Nephron (organoid): ENCODE measurements around the gene SUSD1.
A peak's percentile ranks its signal among the peaks of the same experiment; 100 is the strongest.
"Not testable (repeated sequence)": the region's sequence is repeated elsewhere in the genome, so short reads cannot be mapped to it uniquely, and the experiment has no call there.

Experiments
- H3K27ac Mint-ChIP-seq, 3 experiments: 2 replicates each; pipeline ENCODE4 v1.8.0; 2020; ENCODE audit warnings: mixed read lengths in 3 of 3, mild to moderate bottlenecking in 2 of 3, moderate library complexity in 1 of 3
- H3K27me3 Mint-ChIP-seq: 2 replicates; pipeline ENCODE4 v1.8.0; 2021; ENCODE audit warnings: low read depth, mild to moderate bottlenecking, moderate library complexity, mixed read lengths
- H3K36me3 Mint-ChIP-seq: 2 replicates; pipeline ENCODE4 v1.8.0; 2020; ENCODE audit warnings: low read depth, mixed read lengths
- H3K4me1 Mint-ChIP-seq: 2 replicates; pipeline ENCODE4 v1.8.0; 2020; ENCODE audit warnings: mixed read lengths
- H3K4me3 Mint-ChIP-seq, 3 experiments: 2 replicates each; pipeline ENCODE4 v1.8.0; 2020; ENCODE audit warnings: mild to moderate bottlenecking in 3 of 3, mixed read lengths in 3 of 3, moderate library complexity in 2 of 3
- H3K9me3 Mint-ChIP-seq: 2 replicates; pipeline ENCODE4 v1.8.0; 2020; ENCODE audit warnings: mixed read lengths
- TF ChIP-seq, protein P1 (sequence below), 3 experiments: fragments of 200-600 bp; sonication (generic); IDR thresholded peaks; one replicate each; pipeline ENCODE4 v1.5.0; 2021; ENCODE audit warnings: antibody characterized with exemption in 3 of 3; ENCODE audit not compliant: unreplicated experiment in 3 of 3

Gene SUSD1

DNA sequence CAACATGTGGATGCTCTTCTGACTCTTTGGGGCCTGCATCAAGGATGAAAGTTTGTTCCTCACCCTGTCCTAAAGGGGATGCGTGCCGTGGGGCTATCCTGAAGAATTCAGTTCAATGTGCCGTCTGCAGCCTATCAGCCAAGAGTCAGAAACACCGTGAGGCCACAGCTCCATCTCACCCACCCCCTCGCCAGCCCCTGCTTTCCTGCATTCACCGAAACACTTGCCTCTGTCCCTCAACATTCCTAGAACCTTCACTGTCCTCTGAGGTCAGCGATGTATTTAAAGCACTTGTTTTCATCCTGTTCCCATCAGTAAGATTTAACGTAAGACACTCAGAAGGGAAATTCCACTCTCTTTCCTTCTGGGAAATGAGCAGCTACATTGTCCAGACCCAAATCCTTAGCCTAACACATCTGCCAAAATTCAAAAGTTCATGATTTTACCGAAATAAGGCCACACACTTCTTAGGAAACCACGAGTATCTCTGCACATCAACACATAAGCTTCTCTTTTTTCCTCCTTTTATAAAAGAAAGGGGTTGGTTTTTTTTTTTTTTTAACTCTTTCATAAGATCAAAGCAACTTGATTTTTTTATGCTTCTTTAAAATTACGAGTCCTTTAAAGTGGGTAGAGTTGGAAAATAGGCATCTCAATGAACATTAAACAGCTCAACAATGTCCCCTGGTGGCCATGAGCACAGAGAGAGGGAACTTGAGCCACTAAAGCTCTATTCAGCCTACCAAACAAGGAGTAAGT lies 100.7 kb downstream of the SUSD1 start:
- H3K4me3 Mint-ChIP-seq: peak overlapping the region in 2 of 3 experiments; percentile 13 to 66
- H3K4me1 Mint-ChIP-seq: peaks cover 12% of the 10 kb centered on the region
- H3K27ac Mint-ChIP-seq: peak overlapping the region; percentile 84 to 89 (median 87)
- TF ChIP-seq, protein P1, sequence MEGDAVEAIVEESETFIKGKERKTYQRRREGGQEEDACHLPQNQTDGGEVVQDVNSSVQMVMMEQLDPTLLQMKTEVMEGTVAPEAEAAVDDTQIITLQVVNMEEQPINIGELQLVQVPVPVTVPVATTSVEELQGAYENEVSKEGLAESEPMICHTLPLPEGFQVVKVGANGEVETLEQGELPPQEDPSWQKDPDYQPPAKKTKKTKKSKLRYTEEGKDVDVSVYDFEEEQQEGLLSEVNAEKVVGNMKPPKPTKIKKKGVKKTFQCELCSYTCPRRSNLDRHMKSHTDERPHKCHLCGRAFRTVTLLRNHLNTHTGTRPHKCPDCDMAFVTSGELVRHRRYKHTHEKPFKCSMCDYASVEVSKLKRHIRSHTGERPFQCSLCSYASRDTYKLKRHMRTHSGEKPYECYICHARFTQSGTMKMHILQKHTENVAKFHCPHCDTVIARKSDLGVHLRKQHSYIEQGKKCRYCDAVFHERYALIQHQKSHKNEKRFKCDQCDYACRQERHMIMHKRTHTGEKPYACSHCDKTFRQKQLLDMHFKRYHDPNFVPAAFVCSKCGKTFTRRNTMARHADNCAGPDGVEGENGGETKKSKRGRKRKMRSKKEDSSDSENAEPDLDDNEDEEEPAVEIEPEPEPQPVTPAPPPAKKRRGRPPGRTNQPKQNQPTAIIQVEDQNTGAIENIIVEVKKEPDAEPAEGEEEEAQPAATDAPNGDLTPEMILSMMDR (IDR thresholded peaks at IDR 0.05; ENCODE audit: unreplicated experiment in 3 of 3): peak; percentile 87 to 97 (median 91)
- H3K27me3 Mint-ChIP-seq: no peaks in the 10 kb centered on the region
- no peaks in the 10 kb centered on the region for H3K9me3 Mint-ChIP-seq
- peaks cover 13% of the 10 kb centered on the region for H3K36me3 Mint-ChIP-seq

DNA sequence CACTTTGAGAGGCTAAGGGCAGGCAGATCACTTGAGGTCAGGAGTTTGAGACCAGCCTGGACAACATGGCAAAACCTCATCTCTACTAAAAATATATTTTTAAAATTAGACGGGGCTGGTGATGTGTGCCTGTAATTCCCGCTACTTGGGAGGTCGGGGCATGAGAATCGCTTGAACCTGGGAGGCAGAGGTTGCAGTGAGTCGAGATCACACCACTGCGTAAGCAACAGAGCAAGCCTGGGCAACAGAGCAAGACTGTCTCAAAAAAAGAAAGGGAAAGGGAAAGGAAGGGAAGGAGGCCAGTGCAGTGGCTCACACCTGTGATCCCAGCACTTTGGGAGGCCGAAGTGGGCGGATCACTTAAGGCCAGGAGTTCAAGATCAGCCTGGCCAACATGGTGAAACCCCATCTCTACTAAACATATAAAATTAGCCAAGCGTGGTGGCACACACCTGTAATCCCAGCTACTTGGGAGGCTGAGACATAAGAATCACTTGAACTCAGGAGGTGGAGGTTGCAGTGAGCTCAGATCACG lies 101.4 kb downstream of the SUSD1 start:
- not testable (repeated sequence) for H3K27me3 Mint-ChIP-seq, H3K9me3 Mint-ChIP-seq, H3K4me3 Mint-ChIP-seq
- Mint-ChIP-seq H3K27ac (peak overlapping the region in 2 of 3 experiments; percentile 84 to 89), H3K36me3 (peaks cover 15% of the 10 kb centered on the region), H3K4me1 (peaks cover 12% of the 10 kb centered on the region)

DNA sequence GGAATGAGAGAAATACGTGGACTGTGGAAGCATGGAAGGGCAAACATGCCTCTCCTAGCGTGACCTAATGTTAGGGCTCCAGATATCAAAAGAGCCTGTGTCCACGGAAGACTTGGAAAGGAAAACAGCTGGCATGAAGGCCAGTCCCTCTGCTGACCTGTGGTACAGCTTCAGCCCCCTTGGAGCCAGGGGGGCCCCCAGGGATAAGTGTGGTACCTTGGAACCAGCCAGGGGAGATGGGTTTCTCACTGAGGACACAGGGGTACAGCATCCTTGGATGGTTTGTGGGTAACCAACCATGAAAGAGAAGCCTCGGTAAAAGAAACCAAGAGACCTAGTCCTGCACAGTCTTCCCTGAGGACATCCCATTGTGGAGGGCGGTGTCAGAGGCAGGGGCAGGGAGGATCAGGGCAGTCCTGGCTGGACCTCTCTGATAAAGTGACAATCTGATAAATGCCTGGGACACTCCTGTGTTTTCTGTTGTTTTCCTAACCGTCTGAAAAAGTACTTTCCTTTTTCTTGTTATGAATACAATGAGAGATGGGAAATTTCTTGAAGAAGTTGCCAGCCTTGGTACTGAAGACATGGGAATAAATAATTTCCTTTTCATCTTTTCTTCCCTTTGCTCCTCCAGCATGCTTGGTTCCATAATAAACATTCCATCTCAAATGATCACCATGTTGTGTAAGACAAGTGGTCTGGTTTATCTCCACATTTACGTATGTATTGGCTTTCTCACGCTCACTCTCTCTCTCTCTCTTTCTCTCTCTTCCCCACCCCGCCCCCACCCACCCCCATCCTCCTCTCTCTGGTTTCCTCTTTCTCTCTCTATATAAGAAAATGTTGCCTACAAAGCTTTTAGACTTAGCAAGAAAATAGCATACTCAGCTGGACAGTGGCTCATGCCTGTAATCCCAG lies 102.1 kb downstream of the SUSD1 start:
- Mint-ChIP-seq H3K27ac (peak overlapping the region in 2 of 3 experiments; percentile 34 to 55), H3K36me3 (peaks cover 17% of the 10 kb centered on the region), H3K27me3 (no peaks in the 10 kb centered on the region), H3K4me1 (peaks cover 12% of the 10 kb centered on the region), H3K9me3 (no peaks in the 10 kb centered on the region), H3K4me3 (no peak overlapping the region)
- TF ChIP-seq, protein P1 (IDR thresholded peaks at IDR 0.05; ENCODE audit: unreplicated experiment in 3 of 3): no peak

DNA sequence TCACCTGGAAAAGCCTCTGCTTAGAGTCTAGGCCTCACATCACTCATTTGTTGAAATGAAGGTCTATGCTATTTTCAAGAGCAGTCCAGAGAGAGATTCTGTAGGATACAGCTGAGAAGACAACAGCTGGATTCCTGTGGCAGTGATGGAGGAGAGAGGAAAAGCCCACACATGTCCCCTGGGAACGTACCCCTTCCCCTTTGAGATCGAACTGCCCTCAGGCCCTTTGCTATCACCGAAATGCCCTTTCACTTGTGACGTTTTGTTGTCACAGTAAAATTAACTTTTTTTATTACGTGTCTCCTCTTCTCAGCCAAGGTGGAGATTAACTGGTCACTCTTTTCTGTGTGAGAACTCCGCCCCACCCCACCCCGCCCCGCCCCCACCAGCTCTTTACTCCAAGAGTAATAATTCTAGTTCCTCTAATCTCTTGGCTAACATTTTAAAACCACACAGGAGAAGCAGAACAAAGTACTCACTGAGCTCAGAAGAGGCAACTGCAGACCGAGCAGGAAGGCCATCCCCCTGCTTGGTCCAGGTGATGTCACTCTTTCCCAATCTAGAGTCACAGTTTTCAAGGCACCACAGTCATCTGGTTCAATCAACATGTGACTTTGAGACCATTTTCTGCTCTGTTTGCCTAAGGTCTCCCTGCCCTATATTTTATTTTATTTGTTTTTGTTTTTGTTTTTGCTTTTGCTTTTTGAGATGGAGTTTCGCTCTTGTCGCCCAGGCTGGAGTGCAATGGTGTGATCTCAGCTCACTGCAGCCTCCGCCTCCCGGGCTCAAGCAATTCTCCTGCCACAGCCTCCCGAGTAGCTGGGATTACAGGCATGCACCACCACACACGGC lies 105.6 kb downstream of the SUSD1 start:
- H3K4me3 Mint-ChIP-seq: no peak overlapping the region
- TF ChIP-seq, protein P1 (IDR thresholded peaks at IDR 0.05; ENCODE audit: unreplicated experiment in 3 of 3): no peak
- H3K9me3 Mint-ChIP-seq: no peaks in the 10 kb centered on the region
- no peaks in the 10 kb centered on the region for H3K27me3 Mint-ChIP-seq
- H3K4me1 Mint-ChIP-seq: peaks cover 7% of the 10 kb centered on the region
- peaks cover 12% of the 10 kb centered on the region for H3K36me3 Mint-ChIP-seq
- H3K27ac Mint-ChIP-seq: peak overlapping the region in 2 of 3 experiments; percentile 3 to 62

DNA sequence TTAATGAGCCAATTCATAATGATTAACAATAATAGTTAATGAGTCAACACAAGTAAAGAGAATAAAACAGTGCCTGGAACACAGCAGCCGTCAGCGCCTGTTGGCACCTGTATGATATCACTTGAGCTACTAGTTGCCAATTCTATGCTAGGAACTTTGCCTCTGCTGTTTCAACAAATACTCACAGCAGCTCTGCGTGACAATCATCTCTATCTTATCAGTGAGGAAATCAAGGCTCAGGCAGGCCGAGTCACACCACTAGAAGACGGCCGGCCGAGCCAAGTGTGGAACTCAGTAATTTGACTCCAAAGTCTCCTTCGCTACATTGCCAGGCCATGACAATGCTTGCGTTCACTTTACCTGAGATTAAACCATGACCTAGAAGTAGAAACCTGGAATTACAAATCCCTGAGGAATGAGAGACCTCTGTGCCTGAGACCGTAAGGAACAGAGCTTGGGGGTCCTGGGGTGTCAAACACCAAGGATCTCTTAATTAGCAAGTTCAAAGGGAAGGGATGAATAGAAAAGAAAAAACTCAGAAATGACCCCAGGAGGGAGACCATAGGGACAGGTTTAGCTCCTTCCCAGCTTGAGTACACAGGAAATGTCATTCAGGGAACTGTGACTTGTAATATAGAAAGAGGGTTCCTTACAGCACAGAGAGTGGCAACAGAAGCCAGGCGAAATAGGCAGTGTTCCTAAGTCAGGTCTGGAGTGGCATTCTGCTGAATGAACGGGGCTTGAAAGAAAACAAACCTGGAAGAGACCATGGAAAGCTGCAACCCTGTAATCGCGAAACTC lies 109.1 kb downstream of the SUSD1 start:
- Mint-ChIP-seq H3K4me3 (no peak overlapping the region), H3K36me3 (peaks cover 25% of the 10 kb centered on the region), H3K4me1 (peaks cover 10% of the 10 kb centered on the region), H3K27me3 (no peaks in the 10 kb centered on the region), H3K27ac (peak overlapping the region; percentile 73 to 93 (median 80)), H3K9me3 (no peaks in the 10 kb centered on the region)
- TF ChIP-seq, protein P1 (IDR thresholded peaks at IDR 0.05; ENCODE audit: unreplicated experiment in 3 of 3): no peak
